DOHH2 (cell line): ENCODE data around the gene RNF19B.

Experiments used
- CTCF ChIP-seq: fragments of 200-600 bp; sonication (generic); IDR thresholded peaks from one replicate; pipeline ENCODE4 v1.5.1; 2014; ENCODE audit warnings: antibody characterized with exemption, mild to moderate bottlenecking, low read depth, low read length; ENCODE audit not compliant: poor library complexity, severe bottlenecking
- EZH2phosphoT487 ChIP-seq: fragments of 200-600 bp; sonication (generic); IDR thresholded peaks from 2 replicates; pipeline ENCODE4 v1.6.1; 2017; ENCODE audit warnings: borderline replicate concordance, mild to moderate bottlenecking, antibody characterized with exemption, low read length, moderate library complexity, mixed read lengths

- TF ChIP-seq CTCF (no peak), EZH2phosphoT487 (no peak)
These were observed 15.5 kb upstream of the RNF19B start for GRCh38 chr1:32980080-32980479.
